BJ (cell line): ENCODE data around the gene BCAS3. TPM values are rescaled to one million over a fixed set of nuclear protein-coding genes. Genes with fewer than 3 reads are reported as not detected.

Experiments used
- CTCF ChIA-PET: fragments of 350-600 bp; formaldehyde crosslinking; extraction: SDS; loops from one replicate; lab custom pipeline; 2021; ENCODE audit warnings: antibody characterized with exemption, inconsistent platforms; lab: Yijun Ruan, JAX
- POLR2A ChIA-PET: fragments of 300-600 bp; sonication (Branson Sonifier 250); formaldehyde crosslinking; extraction: SDS; loops from one replicate; lab custom pipeline; 2021; ENCODE audit warnings: antibody characterized with exemption; lab: Charles Lee
- DNase-seq: peaks from one replicate; pipeline ENCODE4 v3.0.0-alpha.2; 2011; ENCODE audit warnings: low read depth
- H3K27me3 ChIP-seq: 2 replicates; pipeline ENCODE4 v1.6.0; 2011; ENCODE audit warnings: low read length; ENCODE audit not compliant: control insufficient read depth, insufficient read depth
- H3K36me3 ChIP-seq: 2 replicates; pipeline ENCODE4 v1.5.1; 2011; ENCODE audit warnings: low read length; ENCODE audit not compliant: control insufficient read depth, insufficient read depth
- H3K4me3 ChIP-seq: 2 replicates; pipeline ENCODE4 v1.5.1; 2011; ENCODE audit warnings: low read depth, mild to moderate bottlenecking, control low read depth, low read length
- polyA plus RNA-seq: library from polyadenylated mRNA; depleted of rRNA; stranded (reverse); fragments of >200 nt; gene quantifications from 2 replicates; pipeline ENCODE4 v1.2.3, GENCODE V29; 2011
- TF ChIP-seq, protein P1 (sequence below): IDR thresholded peaks from 2 replicates; pipeline ENCODE4 v1.5.1; 2011; ENCODE audit warnings: low read depth, mild to moderate bottlenecking, control low read depth, inconsistent platforms, low read length, moderate library complexity; ENCODE audit not compliant: insufficient read depth

BCAS3 gene
- polyA plus RNA-seq, 1 experiment: 19.5 TPM

GRCh38 chr17:61106354-61106753 is 428.7 kb downstream of the BCAS3 start:
- H3K36me3 ChIP-seq: no peaks in the 10 kb centered on the region
- no peak for DNase-seq
- POLR2A ChIA-PET: no interaction called here
- TF ChIP-seq, protein P1, sequence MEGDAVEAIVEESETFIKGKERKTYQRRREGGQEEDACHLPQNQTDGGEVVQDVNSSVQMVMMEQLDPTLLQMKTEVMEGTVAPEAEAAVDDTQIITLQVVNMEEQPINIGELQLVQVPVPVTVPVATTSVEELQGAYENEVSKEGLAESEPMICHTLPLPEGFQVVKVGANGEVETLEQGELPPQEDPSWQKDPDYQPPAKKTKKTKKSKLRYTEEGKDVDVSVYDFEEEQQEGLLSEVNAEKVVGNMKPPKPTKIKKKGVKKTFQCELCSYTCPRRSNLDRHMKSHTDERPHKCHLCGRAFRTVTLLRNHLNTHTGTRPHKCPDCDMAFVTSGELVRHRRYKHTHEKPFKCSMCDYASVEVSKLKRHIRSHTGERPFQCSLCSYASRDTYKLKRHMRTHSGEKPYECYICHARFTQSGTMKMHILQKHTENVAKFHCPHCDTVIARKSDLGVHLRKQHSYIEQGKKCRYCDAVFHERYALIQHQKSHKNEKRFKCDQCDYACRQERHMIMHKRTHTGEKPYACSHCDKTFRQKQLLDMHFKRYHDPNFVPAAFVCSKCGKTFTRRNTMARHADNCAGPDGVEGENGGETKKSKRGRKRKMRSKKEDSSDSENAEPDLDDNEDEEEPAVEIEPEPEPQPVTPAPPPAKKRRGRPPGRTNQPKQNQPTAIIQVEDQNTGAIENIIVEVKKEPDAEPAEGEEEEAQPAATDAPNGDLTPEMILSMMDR: no peak
- H3K4me3 ChIP-seq: no peak overlapping the region
- CTCF ChIA-PET: no interaction called here
- no peaks in the 10 kb centered on the region for H3K27me3 ChIP-seq

DNA sequence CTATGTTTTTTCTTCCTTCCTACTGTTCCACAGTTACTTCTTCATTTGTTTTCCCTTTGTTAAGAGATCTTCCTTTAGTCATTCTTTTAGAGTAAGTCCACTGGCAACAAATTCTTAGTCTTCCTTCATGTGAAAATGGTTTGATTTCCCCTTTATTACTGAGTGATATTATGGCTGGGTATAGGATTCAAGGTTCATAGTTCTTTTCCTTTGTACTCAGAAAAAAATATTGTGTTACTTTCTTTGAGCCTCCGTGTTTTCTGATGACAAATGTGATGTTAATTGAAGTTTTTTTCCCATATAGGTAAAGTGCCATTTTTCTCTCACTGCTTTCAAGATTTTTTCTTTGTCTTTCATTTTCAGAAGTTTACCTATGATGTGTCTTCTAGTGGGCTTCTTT is 438.9 kb downstream of the BCAS3 start:
- no peaks in the 10 kb centered on the region for H3K36me3 ChIP-seq
- ChIA-PET POLR2A (no interaction called here), CTCF (no interaction called here)
- TF ChIP-seq, protein P1: no peak
- H3K4me3 ChIP-seq: no peak overlapping the region
- no peaks in the 10 kb centered on the region for H3K27me3 ChIP-seq
- no peak for DNase-seq

GRCh38 chr17:61117983-61118382 is 440.3 kb downstream of the BCAS3 start:
- DNase-seq: no peak
- TF ChIP-seq, protein P1: no peak
- H3K4me3 ChIP-seq: no peak overlapping the region
- ChIA-PET POLR2A (no interaction called here), CTCF (no interaction called here)
- H3K36me3 ChIP-seq: no peaks in the 10 kb centered on the region
- H3K27me3 ChIP-seq: no peaks in the 10 kb centered on the region

DNA sequence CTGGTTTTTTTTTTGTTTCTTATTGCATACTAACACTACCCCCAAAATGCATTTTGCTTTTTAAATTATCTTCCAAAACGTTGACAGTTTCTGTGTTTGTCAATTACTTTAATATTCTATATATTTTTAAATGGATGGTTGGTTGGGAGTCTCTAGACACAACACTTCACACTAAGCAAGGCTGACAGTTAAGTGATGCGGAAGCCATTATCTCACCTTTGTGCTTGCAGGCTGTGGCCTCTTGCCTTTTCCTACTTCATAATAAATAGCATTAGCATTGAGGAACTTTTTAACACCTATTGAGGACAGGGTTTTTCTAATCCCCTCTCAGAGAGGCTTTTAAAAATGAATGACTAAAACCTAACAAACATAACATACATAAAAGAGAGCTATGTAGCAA is 441.2 kb downstream of the BCAS3 start:
- CTCF ChIA-PET: no interaction called here
- DNase-seq: no peak

GRCh38 chr17:61122326-61122913 is 444.8 kb downstream of the BCAS3 start:
- CTCF ChIA-PET: no interaction called here

More for the DNA sequence above, 441.2 kb downstream of the BCAS3 start:
- POLR2A ChIA-PET: no interaction called here
- TF ChIP-seq, protein P1: no peak
- H3K4me3 ChIP-seq: no peak overlapping the region
- H3K27me3 ChIP-seq: no peaks in the 10 kb centered on the region
- no peaks in the 10 kb centered on the region for H3K36me3 ChIP-seq

More at GRCh38 chr17:61122326-61122913, 444.8 kb downstream of the BCAS3 start:
- no peak overlapping the region for H3K4me3 ChIP-seq
- H3K36me3 ChIP-seq: no peaks in the 10 kb centered on the region
- POLR2A ChIA-PET: no interaction called here
- DNase-seq: no peak
- H3K27me3 ChIP-seq: no peaks in the 10 kb centered on the region
- TF ChIP-seq, protein P1: no peak
